ENCODE measurements around the gene MBP.
"Not testable (repeated sequence)": the region's sequence is repeated elsewhere in the genome, so short reads cannot be mapped to it uniquely, and the experiment has no call there.

MBP gene

GRCh38 chr18:77000527-77000926 lies 132.1 kb downstream of the MBP start:
- H3K4me1 ChIP-seq (ENCODE audit: control insufficient read depth, insufficient read depth, low read length) = no peaks in the 10 kb centered on the region
- H3K36me3 ChIP-seq (ENCODE audit: control insufficient read depth, insufficient read depth, low read length) = no peaks in the 10 kb centered on the region
- H3K9ac ChIP-seq (ENCODE audit: low read length) = no peak overlapping the region
- H3K9me3 ChIP-seq (ENCODE audit: control insufficient read depth, low read length) = no peaks in the 10 kb centered on the region
- H3K27me3 ChIP-seq (ENCODE audit: control insufficient read depth, insufficient read depth, low read length) = no peaks in the 10 kb centered on the region
- H3K4me3 ChIP-seq (ENCODE audit: low read length) = no peak overlapping the region

GRCh38 chr18:76999077-76999476 lies 133.5 kb downstream of the MBP start:
- Histone ChIP-seq H3K9me3 (ENCODE audit: control insufficient read depth, low read length) (no peaks in the 10 kb centered on the region), H3K27me3 (ENCODE audit: control insufficient read depth, insufficient read depth, low read length) (no peaks in the 10 kb centered on the region), H3K4me3 (ENCODE audit: low read length) (no peak overlapping the region), H3K9ac (ENCODE audit: low read length) (no peak overlapping the region), H3K36me3 (ENCODE audit: control insufficient read depth, insufficient read depth, low read length) (no peaks in the 10 kb centered on the region), H3K4me1 (ENCODE audit: control insufficient read depth, insufficient read depth, low read length) (no peaks in the 10 kb centered on the region)

- Histone ChIP-seq H3K9me3 (ENCODE audit: control insufficient read depth, low read length) (no peaks in the 10 kb centered on the region), H3K27me3 (ENCODE audit: control insufficient read depth, insufficient read depth, low read length) (no peaks in the 10 kb centered on the region), H3K4me1 (ENCODE audit: control insufficient read depth, insufficient read depth, low read length) (no peaks in the 10 kb centered on the region), H3K36me3 (ENCODE audit: control insufficient read depth, insufficient read depth, low read length) (no peaks in the 10 kb centered on the region), H3K4me3 (ENCODE audit: low read length) (no peak overlapping the region), H3K9ac (ENCODE audit: low read length) (no peak overlapping the region)
These were observed 134.4 kb downstream of the MBP start for GRCh38 chr18:76997951-76998808.

- Histone ChIP-seq H3K9me3 (ENCODE audit: control insufficient read depth, low read length) (no peaks in the 10 kb centered on the region), H3K4me3 (ENCODE audit: low read length) (no peak overlapping the region), H3K27me3 (ENCODE audit: control insufficient read depth, insufficient read depth, low read length) (no peaks in the 10 kb centered on the region), H3K36me3 (ENCODE audit: control insufficient read depth, insufficient read depth, low read length) (no peaks in the 10 kb centered on the region), H3K4me1 (ENCODE audit: control insufficient read depth, insufficient read depth, low read length) (no peaks in the 10 kb centered on the region), H3K9ac (ENCODE audit: low read length) (no peak overlapping the region)
These were observed 136.2 kb downstream of the MBP start for GRCh38 chr18:76996429-76996828.

GRCh38 chr18:76995896-76996295 lies 136.7 kb downstream of the MBP start:
- no peak overlapping the region for H3K4me3 ChIP-seq (ENCODE audit: low read length)
- H3K9ac ChIP-seq (ENCODE audit: low read length) = no peak overlapping the region
- no peaks in the 10 kb centered on the region for H3K9me3 ChIP-seq (ENCODE audit: control insufficient read depth, low read length)
- H3K27me3 ChIP-seq (ENCODE audit: control insufficient read depth, insufficient read depth, low read length) = no peaks in the 10 kb centered on the region
- H3K36me3 ChIP-seq (ENCODE audit: control insufficient read depth, insufficient read depth, low read length) = no peaks in the 10 kb centered on the region
- no peaks in the 10 kb centered on the region for H3K4me1 ChIP-seq (ENCODE audit: control insufficient read depth, insufficient read depth, low read length)

GRCh38 chr18:76994086-76994654 lies 138.4 kb downstream of the MBP start:
- Histone ChIP-seq H3K36me3 (ENCODE audit: control insufficient read depth, insufficient read depth, low read length) (no peaks in the 10 kb centered on the region), H3K4me3 (ENCODE audit: low read length) (no peak overlapping the region), H3K27me3 (ENCODE audit: control insufficient read depth, insufficient read depth, low read length) (no peaks in the 10 kb centered on the region), H3K4me1 (ENCODE audit: control insufficient read depth, insufficient read depth, low read length) (no peaks in the 10 kb centered on the region), H3K9me3 (ENCODE audit: control insufficient read depth, low read length) (no peaks in the 10 kb centered on the region), H3K9ac (ENCODE audit: low read length) (no peak overlapping the region)

GRCh38 chr18:76993573-76993972 lies 139.0 kb downstream of the MBP start:
- Histone ChIP-seq H3K9me3 (ENCODE audit: control insufficient read depth, low read length) (no peaks in the 10 kb centered on the region), H3K4me1 (ENCODE audit: control insufficient read depth, insufficient read depth, low read length) (no peaks in the 10 kb centered on the region), H3K36me3 (ENCODE audit: control insufficient read depth, insufficient read depth, low read length) (no peaks in the 10 kb centered on the region), H3K27me3 (ENCODE audit: control insufficient read depth, insufficient read depth, low read length) (no peaks in the 10 kb centered on the region), H3K4me3 (ENCODE audit: low read length) (no peak overlapping the region), H3K9ac (ENCODE audit: low read length) (no peak overlapping the region)

- Histone ChIP-seq H3K4me3 (ENCODE audit: low read length) (no peak overlapping the region), H3K36me3 (ENCODE audit: control insufficient read depth, insufficient read depth, low read length) (no peaks in the 10 kb centered on the region), H3K9me3 (ENCODE audit: control insufficient read depth, low read length) (no peaks in the 10 kb centered on the region), H3K4me1 (ENCODE audit: control insufficient read depth, insufficient read depth, low read length) (no peaks in the 10 kb centered on the region), H3K27me3 (ENCODE audit: control insufficient read depth, insufficient read depth, low read length) (no peaks in the 10 kb centered on the region), H3K9ac (ENCODE audit: low read length) (no peak overlapping the region)
These were observed 139.5 kb downstream of the MBP start for GRCh38 chr18:76993085-76993382.

- H3K4me1 ChIP-seq (ENCODE audit: control insufficient read depth, insufficient read depth, low read length) = no peaks in the 10 kb centered on the region
- no peak overlapping the region for H3K9ac ChIP-seq (ENCODE audit: low read length)
- H3K4me3 ChIP-seq (ENCODE audit: low read length) = no peak overlapping the region
- no peaks in the 10 kb centered on the region for H3K36me3 ChIP-seq (ENCODE audit: control insufficient read depth, insufficient read depth, low read length)
- H3K9me3 ChIP-seq (ENCODE audit: control insufficient read depth, low read length) = no peaks in the 10 kb centered on the region
- H3K27me3 ChIP-seq (ENCODE audit: control insufficient read depth, insufficient read depth, low read length) = no peaks in the 10 kb centered on the region
These were observed 140.1 kb downstream of the MBP start for GRCh38 chr18:76992226-76993084.

GRCh38 chr18:76991021-76991688 lies 141.4 kb downstream of the MBP start:
- Histone ChIP-seq H3K27me3 (ENCODE audit: control insufficient read depth, insufficient read depth, low read length) (no peaks in the 10 kb centered on the region), H3K4me1 (ENCODE audit: control insufficient read depth, insufficient read depth, low read length) (peaks cover 10% of the 10 kb centered on the region), H3K9me3 (ENCODE audit: control insufficient read depth, low read length) (no peaks in the 10 kb centered on the region), H3K4me3 (ENCODE audit: low read length) (no peak overlapping the region), H3K9ac (ENCODE audit: low read length) (no peak overlapping the region), H3K36me3 (ENCODE audit: control insufficient read depth, insufficient read depth, low read length) (no peaks in the 10 kb centered on the region)

- H3K27me3 ChIP-seq (ENCODE audit: control insufficient read depth, insufficient read depth, low read length); H3K36me3 ChIP-seq (ENCODE audit: control insufficient read depth, insufficient read depth, low read length); H3K9ac ChIP-seq (ENCODE audit: low read length); H3K4me3 ChIP-seq (ENCODE audit: low read length); H3K4me1 ChIP-seq (ENCODE audit: control insufficient read depth, insufficient read depth, low read length); H3K9me3 ChIP-seq (ENCODE audit: control insufficient read depth, low read length): not testable (repeated sequence)
These were observed 142.1 kb downstream of the MBP start for GRCh38 chr18:76990343-76991020.

Data from mucosa of stomach (tissue), 1 donor.